Measurements from ENCODE around the gene TKT.
"Not testable (repeated sequence)": the region's sequence is repeated elsewhere in the genome, so short reads cannot be mapped to it uniquely, and the experiment has no call there.

Gene TKT, protein sequence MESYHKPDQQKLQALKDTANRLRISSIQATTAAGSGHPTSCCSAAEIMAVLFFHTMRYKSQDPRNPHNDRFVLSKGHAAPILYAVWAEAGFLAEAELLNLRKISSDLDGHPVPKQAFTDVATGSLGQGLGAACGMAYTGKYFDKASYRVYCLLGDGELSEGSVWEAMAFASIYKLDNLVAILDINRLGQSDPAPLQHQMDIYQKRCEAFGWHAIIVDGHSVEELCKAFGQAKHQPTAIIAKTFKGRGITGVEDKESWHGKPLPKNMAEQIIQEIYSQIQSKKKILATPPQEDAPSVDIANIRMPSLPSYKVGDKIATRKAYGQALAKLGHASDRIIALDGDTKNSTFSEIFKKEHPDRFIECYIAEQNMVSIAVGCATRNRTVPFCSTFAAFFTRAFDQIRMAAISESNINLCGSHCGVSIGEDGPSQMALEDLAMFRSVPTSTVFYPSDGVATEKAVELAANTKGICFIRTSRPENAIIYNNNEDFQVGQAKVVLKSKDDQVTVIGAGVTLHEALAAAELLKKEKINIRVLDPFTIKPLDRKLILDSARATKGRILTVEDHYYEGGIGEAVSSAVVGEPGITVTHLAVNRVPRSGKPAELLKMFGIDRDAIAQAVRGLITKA

GRCh38 chr3:53255775-53256703, at the start of gene TKT:
Gene TKT, minus strand, starts transcription at chr3:53256022. Its CDS starts 80 bp downstream, at chr3:53255942.
- peak; percentile 68 to 89 (median 83) for DNase-seq

- DNase-seq, result no peak
Measured at GRCh38 chr3:53303957-53304356, 48.1 kb upstream of the TKT start.

GRCh38 chr3:53303549-53303948, 47.7 kb upstream of the TKT start:
- no peak for DNase-seq

DNA sequence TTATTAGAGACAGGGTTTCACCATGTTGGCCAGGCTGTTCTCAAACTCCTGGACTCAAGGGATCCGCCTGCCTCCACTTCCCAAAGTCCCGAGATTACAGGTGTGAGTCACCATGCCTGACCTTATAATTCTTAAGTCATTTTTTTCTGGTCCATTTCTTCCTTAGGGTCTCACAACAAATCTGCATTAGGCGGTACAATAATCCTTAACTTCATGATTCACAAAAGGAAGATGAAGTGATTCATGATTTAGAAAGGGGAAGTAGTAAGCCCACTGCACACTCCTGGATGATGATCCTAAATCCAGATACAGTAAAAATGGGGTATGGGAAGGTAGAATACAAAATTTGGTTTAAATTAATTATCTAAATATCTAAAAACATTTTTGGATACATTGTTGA, 45.0 kb upstream of the TKT start:
- no peak for DNase-seq

DNA sequence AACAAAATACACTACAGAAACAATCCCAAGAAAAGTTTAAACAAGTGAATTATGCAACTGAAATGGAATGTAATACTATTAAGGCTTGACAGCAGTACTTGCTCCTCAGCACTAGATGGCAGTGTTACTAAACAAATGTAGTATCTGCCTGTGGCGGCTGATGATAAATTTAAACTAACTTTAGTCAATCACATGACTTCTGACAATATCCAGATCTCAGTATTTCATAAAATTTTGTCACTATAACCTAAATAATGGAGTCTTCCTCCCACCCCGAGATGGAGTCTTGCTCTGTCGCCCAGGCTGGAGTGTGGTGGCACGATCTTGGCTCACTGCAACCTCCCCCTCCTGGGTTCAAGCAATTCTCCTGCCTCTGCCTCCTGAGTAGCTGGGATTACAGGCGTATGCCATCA, 43.8 kb upstream of the TKT start:
- DNase-seq, result peak in 2 of 3 experiments; percentile 27 to 31

DNA sequence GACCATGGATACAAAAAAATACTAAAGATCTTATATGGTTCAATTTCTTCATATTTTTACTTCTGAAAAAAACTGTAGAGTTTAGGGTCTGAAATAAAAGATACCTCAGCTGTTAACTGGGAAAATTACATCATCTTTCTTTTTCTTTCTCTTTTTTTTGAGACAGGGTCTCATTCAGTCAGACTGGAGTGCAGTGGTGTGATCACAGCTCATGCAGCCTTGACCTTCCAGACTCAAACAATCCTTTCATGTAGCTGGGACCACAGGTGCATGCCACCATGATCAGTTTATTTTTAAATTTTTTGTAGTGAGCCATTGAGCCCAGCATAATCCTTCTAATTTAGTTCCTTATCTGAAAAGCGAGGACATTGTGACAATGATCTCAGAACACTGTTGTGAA, 39.6 kb upstream of the TKT start:
- no peak for DNase-seq

- DNase-seq, result no peak
Measured at GRCh38 chr3:53293867-53294266, 38.0 kb upstream of the TKT start.

DNA sequence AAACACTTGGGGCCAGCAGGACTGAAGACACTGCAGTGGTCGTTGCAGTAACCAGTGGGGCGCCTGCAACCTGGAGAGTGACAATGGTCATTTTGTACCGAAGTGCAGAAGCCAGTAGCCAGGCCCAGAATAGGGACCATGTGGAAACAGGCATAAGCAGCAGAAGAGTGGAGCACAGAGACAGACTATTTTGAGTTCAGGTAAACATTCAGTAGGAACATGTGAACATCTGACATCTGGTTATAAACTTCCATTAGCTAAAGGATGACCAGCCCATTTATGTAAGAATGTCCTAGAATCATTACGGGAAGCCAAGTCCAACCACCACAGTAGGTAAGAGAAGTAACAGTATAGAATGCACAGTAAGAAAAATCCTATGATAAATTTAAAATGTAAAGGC, 32.4 kb upstream of the TKT start:
- no peak for DNase-seq

GRCh38 chr3:53287131-53287629, 31.4 kb upstream of the TKT start:
- DNase-seq, result no peak

DNA sequence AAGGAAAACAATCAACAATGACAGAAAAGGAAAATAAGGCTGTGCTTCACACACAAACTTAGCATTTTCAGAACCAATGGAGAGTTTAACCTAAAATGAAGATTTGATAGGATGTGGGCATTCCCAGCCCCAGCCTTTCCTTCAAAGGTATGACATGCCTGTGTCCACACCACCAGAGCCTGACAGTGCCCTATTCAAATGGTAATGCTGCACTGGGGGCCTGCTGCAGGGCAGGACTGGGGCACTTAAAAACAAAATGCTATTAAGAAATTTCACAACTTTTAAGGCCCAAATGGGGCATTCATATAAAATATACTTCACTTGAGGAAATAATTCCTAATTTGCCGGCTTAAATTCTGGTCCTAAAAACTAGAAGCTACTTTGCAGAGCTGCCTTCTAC, 30.9 kb upstream of the TKT start:
- DNase-seq, result no peak

- DNase-seq, result no peak
Measured at GRCh38 chr3:53282581-53282980, 26.8 kb upstream of the TKT start.

GRCh38 chr3:53278667-53279066, 22.8 kb upstream of the TKT start:
- no peak for DNase-seq

GRCh38 chr3:53274938-53275605, 19.2 kb upstream of the TKT start:
- DNase-seq, result no peak

DNA sequence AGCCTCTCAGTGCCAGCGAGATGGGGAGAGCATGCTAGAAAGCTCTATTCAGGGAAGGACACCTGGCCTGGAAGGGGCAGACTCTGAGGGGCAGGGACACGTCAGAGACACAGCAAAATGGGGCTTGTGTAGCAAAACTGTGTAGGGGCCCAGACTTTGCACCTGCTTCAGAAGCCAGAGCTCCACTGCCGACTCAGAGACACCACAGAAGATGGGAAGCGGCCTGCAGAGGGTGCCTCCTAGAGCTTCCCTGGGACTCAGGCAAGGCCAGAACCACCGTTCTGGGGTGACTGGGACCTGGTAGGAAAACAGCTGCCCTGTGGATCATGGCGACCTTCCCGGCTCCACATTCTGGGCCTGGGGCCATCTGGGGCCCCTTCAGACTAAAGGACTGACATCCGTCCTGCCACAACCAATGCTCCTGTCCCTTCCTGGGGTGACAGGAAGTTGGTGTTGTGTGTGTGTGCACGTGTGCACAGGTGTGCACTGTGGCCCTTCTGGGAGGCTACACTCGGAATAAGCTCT, 17.4 kb upstream of the TKT start:
- no peak for DNase-seq

DNA sequence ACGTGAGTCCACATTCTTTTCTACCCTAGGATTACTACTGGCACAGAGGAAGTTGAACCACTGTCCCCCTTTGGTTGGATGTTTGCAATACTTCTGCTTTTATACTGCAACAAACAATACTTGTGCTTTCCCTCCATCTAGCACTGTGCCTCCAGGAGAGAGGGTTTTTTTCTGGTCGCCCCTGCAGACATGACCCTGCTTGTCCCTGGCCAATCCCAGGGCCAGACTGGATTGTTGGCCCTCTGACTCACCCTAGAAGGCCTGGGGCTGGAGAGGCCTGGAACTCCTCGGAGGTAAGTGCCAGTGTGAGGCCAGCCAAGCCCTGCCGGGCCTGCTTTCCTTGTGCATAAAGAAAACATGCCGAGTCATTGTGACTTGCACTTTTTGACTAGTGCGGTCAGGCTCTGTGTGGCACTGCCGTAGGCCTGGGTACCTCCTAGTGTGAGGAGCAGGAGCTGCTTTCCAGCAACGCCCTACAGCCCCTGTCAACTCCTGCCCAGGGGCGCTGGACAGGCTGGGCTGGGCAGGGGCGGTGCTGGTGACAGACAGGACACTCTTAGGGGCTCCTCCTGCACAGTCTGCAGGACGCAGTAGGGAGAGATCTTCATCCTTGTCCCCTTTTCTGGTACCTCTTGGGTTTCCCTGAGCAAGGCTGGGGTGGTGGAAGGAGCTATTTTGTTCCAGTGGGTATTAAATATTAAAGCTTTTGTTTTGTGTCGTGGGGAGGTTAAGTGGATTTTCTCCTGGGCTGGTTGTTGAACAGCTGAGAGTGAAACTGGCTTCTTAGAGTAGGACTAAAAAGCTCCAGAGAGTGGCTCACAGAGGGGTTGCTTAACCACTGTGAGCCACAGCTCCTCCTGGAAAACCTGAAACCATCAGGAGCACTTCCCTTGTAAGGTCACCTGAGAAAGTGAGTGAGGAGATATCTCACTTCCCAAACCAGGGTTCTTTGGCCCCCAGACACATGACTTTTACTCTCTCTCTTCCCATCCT, 14.4 kb upstream of the TKT start:
- peak; percentile 18 to 92 (median 69) for DNase-seq

- DNase-seq, result not testable (repeated sequence)
Measured at GRCh38 chr3:53269193-53269592, 13.4 kb upstream of the TKT start.

GRCh38 chr3:53267766-53268165, 11.9 kb upstream of the TKT start:
- DNase-seq, result no peak

DNA sequence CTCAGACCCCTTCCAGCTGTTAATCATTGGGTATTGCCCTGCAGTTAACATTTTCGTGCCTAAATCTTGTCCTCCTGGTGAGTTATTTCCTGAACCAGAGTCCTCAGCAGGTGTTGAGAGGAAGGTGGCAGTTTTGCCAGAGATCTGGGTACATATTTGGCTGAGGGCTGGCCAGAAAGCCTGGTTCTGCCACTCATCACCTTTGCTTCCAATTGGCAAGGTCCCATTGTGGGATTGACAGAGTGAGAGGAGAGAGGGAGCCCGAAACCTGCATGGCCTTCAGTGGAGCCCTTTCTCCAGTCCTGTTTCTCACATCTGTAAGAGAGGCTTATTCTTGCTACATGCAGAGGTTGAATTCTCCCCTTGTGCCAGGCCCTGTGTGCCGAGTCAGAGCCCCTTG, 8.9 kb upstream of the TKT start:
- DNase-seq, result no peak

GRCh38 chr3:53263907-53264306, 8.1 kb upstream of the TKT start:
- DNase-seq, result no peak

DNA sequence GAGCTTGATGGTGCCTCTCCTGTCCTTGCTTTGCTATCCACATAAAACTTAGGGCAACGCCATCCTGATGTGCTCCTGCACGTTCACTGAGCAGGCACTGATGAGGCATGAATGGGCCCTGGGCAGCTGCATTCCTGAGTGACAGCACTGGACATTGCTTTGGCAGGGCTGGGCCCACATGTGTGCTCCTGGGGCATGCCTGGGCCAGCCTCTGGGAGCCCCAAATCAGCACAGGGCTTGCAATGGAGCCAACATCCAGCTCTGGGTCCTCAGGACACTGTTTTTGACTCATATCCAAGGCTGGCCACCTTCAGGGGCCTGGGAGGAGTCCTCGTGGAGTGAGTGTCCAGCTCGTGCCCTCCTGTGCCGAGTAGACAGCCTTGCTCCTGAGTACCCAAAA, 5.9 kb upstream of the TKT start:
- no peak for DNase-seq

GRCh38 chr3:53260286-53260785, 4.5 kb upstream of the TKT start:
- no peak for DNase-seq
